Activated T-helper 2 cell treated with anti-CD3 and anti-CD28 coated beads, Interferon-gamma antibody, Interleukin-2, Interleukin-4, amounts not matched to agents 10 μg/mL and 5 μg/mL and 100 μg/mL, durations not matched to agents 14 hours and 24 hours and 36 hours (primary cell): Measurements from ENCODE around the gene FOLR2. TPM values are rescaled to one million over a fixed set of nuclear protein-coding genes. Genes with fewer than 3 reads are reported as not detected.

Experiments used
- DNase-seq: peaks from one replicate; pipeline ENCODE4 v3.0.0; 2021; ENCODE audit warnings: low spot score
- H3K27ac Mint-ChIP-seq: one replicate; pipeline ENCODE4 v1.8.0; 2021; ENCODE audit warnings: mixed read lengths
- H3K27me3 Mint-ChIP-seq: one replicate; pipeline ENCODE4 v1.8.0; 2021; ENCODE audit warnings: low read depth, mixed read lengths
- H3K36me3 Mint-ChIP-seq: one replicate; pipeline ENCODE4 v1.8.0; 2021; ENCODE audit warnings: low read depth, mixed read lengths
- H3K4me1 Mint-ChIP-seq: one replicate; pipeline ENCODE4 v1.8.0; 2021; ENCODE audit warnings: low read depth, mixed read lengths
- H3K4me3 Mint-ChIP-seq: one replicate; pipeline ENCODE4 v1.8.0; 2021; ENCODE audit warnings: low read depth, mild to moderate bottlenecking, moderate library complexity, mixed read lengths
- H3K9me3 Mint-ChIP-seq: one replicate; pipeline ENCODE4 v1.8.0; 2021; ENCODE audit warnings: mixed read lengths
- intact Hi-C: fragments of 100-400 bp; cut with micrococcal nuclease; formaldehyde crosslinking; loops from one replicate; pipeline ENCODE4 v1.15.1; 2023
- total RNA-seq: library from RNA; stranded (reverse); gene quantifications from 2 replicates; pipeline ENCODE4 v1.2.3, GENCODE V29; 2022

The FOLR2 gene
- total RNA-seq, 1 donor from 2014 or later, result not detected

- no peak for DNase-seq
- Mint-ChIP-seq H3K9me3 (no peaks in the 10 kb centered on the region), H3K27ac (no peak overlapping the region), H3K4me3 (no peak overlapping the region), H3K4me1 (peaks cover 18% of the 10 kb centered on the region), H3K27me3 (peaks cover 49% of the 10 kb centered on the region), H3K36me3 (peaks cover 10% of the 10 kb centered on the region)
- intact Hi-C loops, result no loop called here
These were observed 26.8 kb downstream of the FOLR2 start for GRCh38 chr11:72243173-72244059.

GRCh38 chr11:72244060-72244360, 27.4 kb downstream of the FOLR2 start, which contains the start of gene PHOX2A:
Gene PHOX2A (minus strand): TSS chr11:72244176. CDS start chr11:72244004, 172 bp downstream.
- Mint-ChIP-seq H3K9me3 (no peaks in the 10 kb centered on the region), H3K27ac (no peak within 1 kb of the TSS), H3K4me1 (peaks cover 16% of the 10 kb centered on the region), H3K36me3 (peaks cover 4% of the 10 kb centered on the region), H3K27me3 (peaks cover 48% of the 10 kb centered on the region), H3K4me3 (no peak within 1 kb of the TSS)
- DNase-seq, result no peak
- intact Hi-C loops, result no loop called here

- no peak for DNase-seq
- Mint-ChIP-seq H3K36me3 (peaks cover 3% of the 10 kb centered on the region), H3K9me3 (no peaks in the 10 kb centered on the region), H3K4me3 (no peak overlapping the region), H3K27ac (no peak overlapping the region), H3K27me3 (peaks cover 45% of the 10 kb centered on the region), H3K4me1 (peaks cover 13% of the 10 kb centered on the region)
- intact Hi-C loops, result no loop called here
These were observed 28.0 kb downstream of the FOLR2 start for GRCh38 chr11:72244361-72245262.

GRCh38 chr11:72245263-72245816, 28.7 kb downstream of the FOLR2 start:
- Mint-ChIP-seq H3K4me1 (peaks cover 12% of the 10 kb centered on the region), H3K36me3 (peaks cover 2% of the 10 kb centered on the region), H3K4me3 (no peak overlapping the region), H3K9me3 (no peaks in the 10 kb centered on the region), H3K27me3 (peaks cover 47% of the 10 kb centered on the region), H3K27ac (no peak overlapping the region)
- intact Hi-C loops, result no loop called here
- no peak for DNase-seq

GRCh38 chr11:72247584-72247983, 31.0 kb downstream of the FOLR2 start:
- intact Hi-C loops, result no loop called here
- Mint-ChIP-seq H3K27ac (no peak overlapping the region), H3K9me3 (no peaks in the 10 kb centered on the region), H3K27me3 (peaks cover 25% of the 10 kb centered on the region), H3K4me3 (no peak overlapping the region), H3K4me1 (peaks cover 4% of the 10 kb centered on the region), H3K36me3 (no peaks in the 10 kb centered on the region)
- no peak for DNase-seq

GRCh38 chr11:72249961-72250360, 33.4 kb downstream of the FOLR2 start:
- intact Hi-C loops, result no loop called here
- H3K27me3 Mint-ChIP-seq, result peaks cover 16% of the 10 kb centered on the region
- H3K36me3 Mint-ChIP-seq, result no peaks in the 10 kb centered on the region
- DNase-seq, result no peak
- H3K4me3 Mint-ChIP-seq, result no peak overlapping the region
- no peaks in the 10 kb centered on the region for H3K9me3 Mint-ChIP-seq
- no peak overlapping the region for H3K27ac Mint-ChIP-seq
- no peaks in the 10 kb centered on the region for H3K4me1 Mint-ChIP-seq

GRCh38 chr11:72250661-72251464, 34.3 kb downstream of the FOLR2 start:
- no peak overlapping the region for H3K4me3 Mint-ChIP-seq
- H3K27me3 Mint-ChIP-seq, result peaks cover 20% of the 10 kb centered on the region
- H3K27ac Mint-ChIP-seq, result no peak overlapping the region
- no peaks in the 10 kb centered on the region for H3K9me3 Mint-ChIP-seq
- no peak for DNase-seq
- no peaks in the 10 kb centered on the region for H3K4me1 Mint-ChIP-seq
- intact Hi-C loops, result no loop called here
- no peaks in the 10 kb centered on the region for H3K36me3 Mint-ChIP-seq

GRCh38 chr11:72251614-72252013, 35.0 kb downstream of the FOLR2 start:
- peaks cover 26% of the 10 kb centered on the region for H3K27me3 Mint-ChIP-seq
- intact Hi-C loops, result no loop called here
- H3K9me3 Mint-ChIP-seq, result no peaks in the 10 kb centered on the region
- H3K4me1 Mint-ChIP-seq, result no peaks in the 10 kb centered on the region
- no peak overlapping the region for H3K27ac Mint-ChIP-seq
- no peak overlapping the region for H3K4me3 Mint-ChIP-seq
- no peak for DNase-seq
- no peaks in the 10 kb centered on the region for H3K36me3 Mint-ChIP-seq

- Mint-ChIP-seq H3K27me3 (peaks cover 25% of the 10 kb centered on the region), H3K4me3 (no peak overlapping the region), H3K27ac (no peak overlapping the region), H3K36me3 (no peaks in the 10 kb centered on the region), H3K4me1 (no peaks in the 10 kb centered on the region), H3K9me3 (no peaks in the 10 kb centered on the region)
- intact Hi-C loops, result no loop called here
- DNase-seq, result no peak
These were observed 36.8 kb downstream of the FOLR2 start for GRCh38 chr11:72253392-72253791.

- Mint-ChIP-seq H3K4me1 (no peaks in the 10 kb centered on the region), H3K4me3 (no peak overlapping the region), H3K27ac (no peak overlapping the region), H3K36me3 (no peaks in the 10 kb centered on the region), H3K9me3 (no peaks in the 10 kb centered on the region), H3K27me3 (peaks cover 22% of the 10 kb centered on the region)
- intact Hi-C loops, result no loop called here
- DNase-seq, result no peak
These were observed 37.9 kb downstream of the FOLR2 start for GRCh38 chr11:72254299-72254993.

GRCh38 chr11:72257570-72257969, 41.0 kb downstream of the FOLR2 start:
- Mint-ChIP-seq H3K27ac (no peak overlapping the region), H3K9me3 (no peaks in the 10 kb centered on the region), H3K36me3 (no peaks in the 10 kb centered on the region), H3K27me3 (peaks cover 19% of the 10 kb centered on the region), H3K4me3 (no peak overlapping the region), H3K4me1 (peaks cover 2% of the 10 kb centered on the region)
- DNase-seq, result no peak
- intact Hi-C loops, result no loop called here

GRCh38 chr11:72259490-72259889, 42.9 kb downstream of the FOLR2 start:
- H3K4me3 Mint-ChIP-seq, result no peak overlapping the region

More at GRCh38 chr11:72259490-72259889, 42.9 kb downstream of the FOLR2 start:
- Mint-ChIP-seq H3K36me3 (no peaks in the 10 kb centered on the region), H3K4me1 (peaks cover 16% of the 10 kb centered on the region), H3K27me3 (peaks cover 15% of the 10 kb centered on the region), H3K9me3 (no peaks in the 10 kb centered on the region), H3K27ac (no peak overlapping the region)
- no peak for DNase-seq
- intact Hi-C loops, result no loop called here
